GM21526 (cell line): ENCODE results near the gene HDAC4.

Experiments used
- ATAC-seq: cut with Tn5 transposase; IDR thresholded peaks from one replicate; pipeline ENCODE4 v1.9.1; 2021; ENCODE audit warnings: moderate library complexity; ENCODE audit not compliant: unreplicated experiment, low FRiP score

HDAC4 gene

GRCh38 chr2:239196474-239197021, 204.3 kb downstream of the HDAC4 start:
- ATAC-seq, result no peak

- ATAC-seq, result no peak
Measured at GRCh38 chr2:239195992-239196391, 204.8 kb downstream of the HDAC4 start.

DNA sequence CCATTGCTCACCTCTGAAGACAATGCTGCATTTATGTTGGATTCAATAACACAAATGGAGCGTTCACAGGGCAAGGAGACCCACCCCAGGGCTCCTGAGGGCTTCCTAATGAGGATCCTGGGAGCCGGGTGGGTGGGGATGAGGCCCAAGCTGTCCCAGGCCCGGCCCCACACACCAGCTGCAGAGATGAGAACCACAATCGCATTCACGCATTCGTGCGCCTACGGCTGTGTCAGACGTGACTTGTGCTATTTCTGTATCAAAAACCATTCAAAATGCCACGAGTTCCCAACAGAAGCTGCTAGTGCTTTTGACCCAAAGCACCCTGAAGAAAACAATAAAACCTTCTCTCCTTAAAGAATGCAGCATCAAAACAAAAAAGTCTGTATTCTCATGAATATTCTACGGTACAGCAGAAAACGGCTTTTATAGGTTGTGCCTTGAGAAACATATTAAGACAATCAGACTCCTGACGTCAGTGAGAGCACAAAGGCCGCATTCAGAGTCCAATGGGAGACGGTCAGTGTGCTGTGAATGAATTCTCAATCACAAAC, 205.4 kb downstream of the HDAC4 start:
- no peak for ATAC-seq

DNA sequence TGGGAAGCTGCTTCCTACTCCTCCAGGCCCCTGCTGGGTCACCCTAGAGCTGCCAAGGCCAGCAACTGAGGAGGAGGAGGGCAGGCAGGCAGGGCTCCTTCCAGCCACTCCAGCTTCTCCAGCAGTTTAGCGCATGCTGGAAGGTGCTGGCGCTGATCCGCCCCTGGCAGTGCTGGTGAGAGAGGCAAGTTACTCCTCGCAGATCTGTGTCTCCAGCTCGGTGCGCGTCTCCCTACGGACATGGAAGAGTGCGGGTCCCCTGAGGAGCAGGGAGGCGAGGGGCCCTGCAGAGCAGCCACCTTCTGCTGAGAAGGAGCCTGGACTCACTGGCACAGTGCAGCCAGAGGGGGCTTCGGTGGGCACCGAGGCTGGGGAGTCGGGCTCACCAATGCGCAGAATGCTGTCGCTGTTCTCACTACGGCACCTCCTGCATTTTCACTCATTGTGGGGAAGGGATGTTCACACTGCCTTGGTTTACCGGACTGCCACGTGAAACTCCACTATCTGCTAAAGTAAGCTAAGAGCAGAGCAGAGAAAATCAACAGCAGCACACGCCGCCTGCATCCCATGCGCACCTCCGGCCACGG, 206.0 kb downstream of the HDAC4 start:
- no peak for ATAC-seq

DNA sequence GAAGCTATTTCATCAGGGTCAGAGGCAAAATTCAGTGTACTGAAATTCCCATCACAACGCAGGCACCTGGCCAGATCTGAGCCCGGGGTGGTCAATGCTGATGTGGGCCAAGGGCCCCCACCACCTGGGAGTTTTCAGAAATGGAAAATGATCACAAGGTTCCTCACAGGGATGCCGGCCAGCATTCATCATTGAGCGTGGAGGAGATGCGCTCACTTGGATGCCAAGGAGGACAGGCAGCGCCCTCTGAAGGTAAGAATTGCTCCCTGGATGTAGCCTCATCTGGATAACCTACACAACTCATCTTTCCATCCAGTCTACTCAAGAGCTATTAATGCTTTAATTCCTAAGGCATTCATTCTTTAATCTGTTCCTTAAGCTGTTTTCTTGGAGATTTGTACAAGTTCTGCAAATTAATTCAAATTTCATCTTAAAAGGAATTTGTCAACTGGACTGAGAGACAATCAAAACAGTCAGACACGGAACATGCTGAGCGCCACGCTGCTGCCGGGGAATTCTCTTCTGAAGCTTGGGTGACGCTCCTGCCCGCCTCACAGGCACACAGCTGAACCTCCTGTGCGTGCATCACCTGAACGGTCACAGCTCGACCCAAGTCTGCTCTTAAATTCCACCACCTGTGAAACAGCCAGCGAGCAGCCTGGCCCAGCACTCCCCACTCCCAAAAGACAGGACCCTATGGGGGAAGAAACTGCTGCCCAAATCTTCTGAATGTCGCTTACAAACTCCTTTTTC, 206.7 kb downstream of the HDAC4 start:
- no peak for ATAC-seq

GRCh38 chr2:239193401-239193811, 207.4 kb downstream of the HDAC4 start:
- ATAC-seq, result no peak

DNA sequence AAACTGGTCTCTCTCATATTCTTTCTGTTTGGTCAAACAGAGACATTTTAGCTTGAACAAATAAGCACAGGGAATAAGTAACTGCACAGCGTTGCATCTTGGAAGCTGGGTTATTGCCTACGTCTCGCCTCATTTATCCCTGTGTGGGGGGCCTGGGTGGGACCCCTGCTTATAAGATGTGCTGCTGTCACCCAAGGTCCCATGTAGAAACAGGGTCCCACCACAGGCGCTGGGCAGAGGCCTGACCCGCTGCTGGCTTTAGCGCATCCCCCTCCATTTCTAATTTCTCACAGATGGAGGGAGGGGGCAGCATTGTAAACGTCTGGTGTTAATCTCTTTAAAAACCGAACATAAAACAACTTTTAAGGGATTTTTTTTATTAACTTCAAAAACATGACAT, 207.8 kb downstream of the HDAC4 start:
- ATAC-seq, result no peak

DNA sequence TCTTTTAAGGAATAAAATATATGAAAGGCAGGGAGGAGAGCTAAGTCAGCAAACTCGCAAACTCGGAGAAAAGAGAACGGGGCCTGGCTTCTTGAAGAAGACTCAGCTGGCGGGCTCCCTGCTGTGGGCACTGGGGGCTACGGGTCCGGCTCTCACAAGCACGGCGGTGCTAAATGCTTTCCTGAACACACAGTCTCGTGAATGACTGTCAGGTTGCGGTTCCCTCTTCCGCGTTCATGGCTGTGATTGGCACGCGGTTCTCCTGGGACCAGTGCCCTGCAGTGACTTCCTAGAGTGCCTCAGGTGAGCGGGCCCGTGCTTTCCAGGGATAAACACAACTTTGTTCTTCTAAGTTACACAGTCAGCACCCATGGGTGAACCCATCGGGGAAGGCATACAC, 208.4 kb downstream of the HDAC4 start:
- no peak for ATAC-seq

- ATAC-seq, result no peak
Measured at GRCh38 chr2:239190921-239191885, 209.6 kb downstream of the HDAC4 start.

DNA sequence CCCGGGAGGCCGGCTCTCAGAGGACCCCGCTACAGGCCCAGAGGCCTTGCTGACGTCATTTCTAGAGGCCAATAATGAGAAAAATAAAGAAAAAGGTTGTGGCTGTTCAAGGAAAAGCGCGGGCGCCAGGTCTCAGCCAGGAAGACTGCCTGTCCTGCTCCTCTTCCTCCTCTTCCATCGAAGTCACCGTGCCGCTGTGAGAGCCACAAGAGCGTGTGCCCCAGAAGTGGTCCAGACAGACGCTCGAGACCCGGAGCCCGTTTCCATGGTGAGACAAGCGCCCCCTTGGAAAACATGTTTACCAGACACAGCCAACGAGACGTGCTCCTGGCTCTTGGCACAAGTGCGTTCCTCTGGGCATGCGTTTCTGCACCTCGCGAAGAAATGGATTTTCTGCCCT, 210.5 kb downstream of the HDAC4 start:
- no peak for ATAC-seq

GRCh38 chr2:239189711-239190131, 211.1 kb downstream of the HDAC4 start:
- ATAC-seq, result no peak

GRCh38 chr2:239188536-239188935, 212.3 kb downstream of the HDAC4 start:
- ATAC-seq, result no peak

DNA sequence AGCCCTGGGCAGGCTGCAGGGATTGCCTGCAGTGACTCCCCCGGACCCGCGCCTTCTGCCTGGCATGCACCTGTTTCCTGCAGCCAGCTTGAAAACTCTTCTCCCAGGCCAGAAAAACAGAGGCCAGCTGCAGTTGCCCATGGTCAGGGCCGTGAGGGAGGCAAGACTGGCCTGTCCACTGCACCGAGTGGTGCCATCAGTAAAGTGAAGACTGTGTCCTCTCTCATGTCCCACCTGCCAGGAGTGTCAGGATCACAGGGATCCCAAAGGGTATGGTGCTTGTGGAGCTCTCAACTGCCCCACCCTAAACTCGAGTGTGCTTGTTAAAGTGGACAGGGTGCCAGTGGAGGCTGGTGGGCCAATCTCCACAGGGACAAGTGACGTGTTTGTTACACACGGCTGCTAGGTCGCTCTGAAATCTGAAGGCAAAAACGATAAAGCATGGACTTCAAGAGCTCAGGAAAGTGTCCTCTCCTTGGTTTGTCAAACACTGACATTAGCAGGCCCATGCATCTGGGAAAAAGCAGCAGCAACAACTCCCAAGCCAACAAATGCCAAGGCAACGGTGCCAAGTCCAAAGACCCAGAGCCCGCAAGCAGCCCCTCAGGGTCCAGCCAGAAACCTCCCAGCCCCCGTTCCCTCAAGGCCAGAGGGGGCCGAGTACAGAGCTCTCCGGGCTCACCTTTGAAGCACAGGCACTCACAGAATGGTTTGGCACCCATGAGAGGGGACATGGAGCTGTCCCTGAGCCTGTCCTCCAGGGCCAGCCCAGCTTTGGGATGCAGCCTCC, 213.2 kb downstream of the HDAC4 start:
- no peak for ATAC-seq

DNA sequence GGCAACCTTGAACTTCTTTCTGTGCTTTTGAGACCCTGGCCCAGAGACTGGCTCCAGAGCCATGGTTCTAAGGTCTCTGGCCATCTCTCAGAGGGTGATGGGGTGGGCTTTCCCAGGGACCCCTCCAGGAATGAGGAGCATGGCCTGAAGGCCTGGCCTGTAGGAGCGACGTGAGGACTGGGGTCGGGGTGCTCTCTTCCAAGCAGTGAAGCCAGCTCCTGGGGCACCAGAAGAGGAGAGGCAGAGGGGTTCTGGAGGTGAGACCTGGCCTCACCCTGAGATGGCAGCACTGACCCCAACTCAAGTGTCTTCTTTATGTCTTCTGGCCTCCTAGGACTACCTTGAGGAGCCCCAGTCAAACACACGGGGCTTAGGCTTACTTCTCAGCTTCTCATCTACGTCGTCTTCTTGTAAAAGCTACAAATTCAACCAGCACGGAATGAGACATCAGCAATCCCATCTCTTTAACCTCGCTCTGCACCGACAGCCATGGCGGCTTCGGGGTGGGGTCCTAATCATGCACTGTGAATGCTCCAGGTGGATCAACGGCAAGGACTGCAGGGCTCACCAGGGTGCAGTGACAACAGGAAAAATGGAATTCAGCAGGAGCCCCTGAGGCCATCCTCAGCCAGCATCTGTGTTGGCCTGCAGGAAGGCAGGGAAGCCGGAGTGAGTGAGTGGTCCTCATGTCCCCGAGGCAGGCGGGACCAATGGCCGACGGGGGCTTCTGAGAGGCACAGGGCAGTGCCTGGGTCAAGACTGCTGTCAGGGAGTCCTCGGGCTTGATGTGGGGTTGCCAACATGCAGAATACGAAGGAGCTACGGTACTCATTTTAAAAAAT, 214.1 kb downstream of the HDAC4 start:
- no peak for ATAC-seq

GRCh38 chr2:239184968-239185903, 215.6 kb downstream of the HDAC4 start:
- ATAC-seq, result no peak

DNA sequence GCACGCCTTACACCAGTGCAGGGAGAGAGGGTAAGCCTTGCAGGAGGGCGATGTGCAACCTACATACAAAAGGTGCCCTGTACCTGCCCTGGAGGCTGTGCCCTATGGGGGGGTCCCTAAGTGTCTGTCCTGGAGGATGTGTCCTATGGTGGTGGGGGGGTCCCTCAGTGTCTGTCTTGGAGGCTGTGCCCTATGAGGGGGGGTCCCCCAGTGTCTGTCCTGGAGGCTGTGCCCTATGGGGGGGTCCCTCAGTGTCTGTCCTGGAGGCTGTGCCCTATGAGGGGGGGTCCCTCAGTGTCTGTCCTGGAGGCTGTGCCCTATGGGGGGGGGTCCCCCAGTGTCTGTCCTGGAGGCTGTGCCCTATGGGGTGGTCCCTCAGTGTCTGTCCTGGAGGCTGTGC, 216.6 kb downstream of the HDAC4 start:
- ATAC-seq, result no peak

- ATAC-seq, result no peak
Measured at GRCh38 chr2:239182981-239183791, 217.6 kb downstream of the HDAC4 start.
